ENCODE measurements around the gene MRGPRD. TPM values are rescaled to one million over a fixed set of nuclear protein-coding genes. Genes with fewer than 3 reads are reported as not detected.

The MRGPRD gene
- total and polyA plus RNA-seq, 10 of the 15 experiments (the other 5 are each of a cell fraction or from before 2014, with no cell fraction given), result not detected

GRCh38 chr11:68988491-68988890 is 7.7 kb upstream of the MRGPRD start:
- Histone ChIP-seq H3K27me3 (replicated peaks in 1 of 2; ENCODE audit: control insufficient read depth in 2 of 2, insufficient read depth in 2 of 2, low read length in 1 of 2) (no peaks in the 10 kb centered on the region), H2AFZ (ENCODE audit: control insufficient read depth, low read depth, low read length) (no peak overlapping the region), H3K9me3 (replicated peaks; ENCODE audit: control insufficient read depth, insufficient read depth, low read length) (no peaks in the 10 kb centered on the region), H3K79me2 (ENCODE audit: control insufficient read depth, insufficient read depth, low read length) (no peaks in the 10 kb centered on the region), H3K27ac (ENCODE audit: control insufficient read depth, insufficient read depth) (no peak overlapping the region), H4K20me1 (ENCODE audit: control insufficient read depth, insufficient read depth) (no peaks in the 10 kb centered on the region), H3K4me2 (ENCODE audit: control insufficient read depth, insufficient read depth) (no peak overlapping the region), H3K4me1 (ENCODE audit: control insufficient read depth, insufficient read depth, low read length) (no peaks in the 10 kb centered on the region), H3K9ac (ENCODE audit: control insufficient read depth, insufficient read depth, low read length) (no peak overlapping the region), H3K36me3 (ENCODE audit: control insufficient read depth in 2 of 2, insufficient read depth in 2 of 2, low read length in 1 of 2) (no peaks in the 10 kb centered on the region), H3K4me3 (no peak overlapping the region)
- ChIA-PET SMC1A (ENCODE audit: uncharacterized antibody, unreplicated experiment) (no interaction called here), RAD21 (ENCODE audit: unreplicated experiment) (no interaction called here), CTCF (no interaction called here), POLR2A (no interaction called here)
- TF ChIP-seq, protein P1, sequence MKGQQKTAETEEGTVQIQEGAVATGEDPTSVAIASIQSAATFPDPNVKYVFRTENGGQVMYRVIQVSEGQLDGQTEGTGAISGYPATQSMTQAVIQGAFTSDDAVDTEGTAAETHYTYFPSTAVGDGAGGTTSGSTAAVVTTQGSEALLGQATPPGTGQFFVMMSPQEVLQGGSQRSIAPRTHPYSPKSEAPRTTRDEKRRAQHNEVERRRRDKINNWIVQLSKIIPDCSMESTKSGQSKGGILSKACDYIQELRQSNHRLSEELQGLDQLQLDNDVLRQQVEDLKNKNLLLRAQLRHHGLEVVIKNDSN (IDR thresholded peaks at IDR 0.05; ENCODE audit: borderline replicate concordance, extremely low read length, insufficient read depth, low read depth, low read length), result no peak
- no peak for TF ChIP-seq ZBED1 (IDR thresholded peaks at IDR 0.05; ENCODE audit: borderline replicate concordance)
- no peak for TF ChIP-seq JUNB (IDR thresholded peaks at IDR 0.05)
- TF ChIP-seq ASH2L (IDR thresholded peaks at IDR 0.05; ENCODE audit: borderline replicate concordance, low read depth), result no peak
- no peak for TF ChIP-seq RAD21 (IDR thresholded peaks at IDR 0.05; ENCODE audit: insufficient read depth, low read depth, low read length)
- TF ChIP-seq POLR2AphosphoS2 (IDR thresholded peaks at IDR 0.05; ENCODE audit: low read depth, low read length), result no peak
- intact Hi-C loops (cut with micrococcal nuclease; ENCODE audit: unreplicated experiment) (no loop called here), in situ Hi-C loops (cut with MboI) (no loop called here)
- no peak for ATAC-seq
- no TSS peak for BruUV-seq (replicated peaks)
- FAIRE-seq, result no peak
- no peak for DNase-seq (ENCODE audit: low read depth, low spot score)

- TF ChIP-seq EED (IDR thresholded peaks at IDR 0.05; ENCODE audit: low read depth) (no peak), IKZF2 (IDR thresholded peaks at IDR 0.05) (no peak), SREBF2 (IDR thresholded peaks at IDR 0.05; ENCODE audit: low read length) (no peak), ZBTB4 (CRISPR knock-in tag; IDR thresholded peaks at IDR 0.05) (no peak), TCF12 (IDR thresholded peaks at IDR 0.05; ENCODE audit: low read depth, low read length) (no peak), HCFC1 (IDR thresholded peaks at IDR 0.05; ENCODE audit: low read length) (no peak), NRF1 (conservative IDR thresholded peaks at IDR 0.05; ENCODE audit: low read depth, low read length) (no peak), NFXL1 (IDR thresholded peaks at IDR 0.05; ENCODE audit: borderline replicate concordance) (no peak), PBX3 (IDR thresholded peaks at IDR 0.05; ENCODE audit: insufficient replicate concordance, low read depth, low read length) (no peak)
- ChIA-PET CTCF (no interaction called here), SMC1A (ENCODE audit: uncharacterized antibody, unreplicated experiment) (no interaction called here), RAD21 (ENCODE audit: unreplicated experiment) (no interaction called here), POLR2A (no interaction called here)
- no TSS peak for BruUV-seq (replicated peaks)
- in situ Hi-C loops (cut with MboI) (no loop called here), intact Hi-C loops (cut with micrococcal nuclease; ENCODE audit: unreplicated experiment) (no loop called here)
- no peak overlapping the region for H3K9ac ChIP-seq (ENCODE audit: control insufficient read depth, insufficient read depth, low read length)
- FAIRE-seq, result no peak
- H3K4me3 ChIP-seq, result no peak overlapping the region
- H3K36me3 ChIP-seq (ENCODE audit: control insufficient read depth in 2 of 2, insufficient read depth in 2 of 2, low read length in 1 of 2), result no peaks in the 10 kb centered on the region
- ATAC-seq, result no peak
- no peak overlapping the region for H2AFZ ChIP-seq (ENCODE audit: control insufficient read depth, low read depth, low read length)
- no peaks in the 10 kb centered on the region for H4K20me1 ChIP-seq (ENCODE audit: control insufficient read depth, insufficient read depth)
- no peaks in the 10 kb centered on the region for H3K79me2 ChIP-seq (ENCODE audit: control insufficient read depth, insufficient read depth, low read length)
- no peaks in the 10 kb centered on the region for H3K9me3 ChIP-seq (replicated peaks; ENCODE audit: control insufficient read depth, insufficient read depth, low read length)
- DNase-seq (ENCODE audit: low read depth, low spot score), result no peak
- H3K27ac ChIP-seq (ENCODE audit: control insufficient read depth, insufficient read depth), result no peak overlapping the region
- no peaks in the 10 kb centered on the region for H3K4me1 ChIP-seq (ENCODE audit: control insufficient read depth, insufficient read depth, low read length)
- no peaks in the 10 kb centered on the region for H3K27me3 ChIP-seq (replicated peaks in 1 of 2; ENCODE audit: control insufficient read depth in 2 of 2, insufficient read depth in 2 of 2, low read length in 1 of 2)
- H3K4me2 ChIP-seq (ENCODE audit: control insufficient read depth, insufficient read depth), result no peak overlapping the region
These were observed 6.4 kb upstream of the MRGPRD start for GRCh38 chr11:68987211-68987610.

Data from GM12878 (cell line).